Measurements from ENCODE around the gene GLS.

DNA sequence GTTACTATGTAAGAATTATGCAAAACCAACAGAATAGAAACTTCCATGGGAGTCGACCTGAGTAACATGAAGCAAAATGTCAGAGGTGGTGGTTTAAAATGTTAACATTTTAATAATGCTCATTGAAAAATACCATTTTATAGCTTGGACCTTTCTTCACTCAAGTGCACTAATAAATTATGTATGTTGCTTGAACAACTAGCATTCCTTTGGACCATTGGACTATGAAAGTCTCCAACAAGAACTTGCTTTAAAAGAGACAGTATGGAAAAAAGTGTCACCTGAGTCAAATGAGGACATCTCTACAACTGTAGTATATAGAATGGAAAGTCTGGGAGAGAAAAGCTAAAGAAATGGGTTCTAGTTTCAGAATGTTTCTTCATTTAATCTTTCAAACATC is 51.9 kb downstream of the GLS start:
- TF ChIP-seq, protein P1, sequence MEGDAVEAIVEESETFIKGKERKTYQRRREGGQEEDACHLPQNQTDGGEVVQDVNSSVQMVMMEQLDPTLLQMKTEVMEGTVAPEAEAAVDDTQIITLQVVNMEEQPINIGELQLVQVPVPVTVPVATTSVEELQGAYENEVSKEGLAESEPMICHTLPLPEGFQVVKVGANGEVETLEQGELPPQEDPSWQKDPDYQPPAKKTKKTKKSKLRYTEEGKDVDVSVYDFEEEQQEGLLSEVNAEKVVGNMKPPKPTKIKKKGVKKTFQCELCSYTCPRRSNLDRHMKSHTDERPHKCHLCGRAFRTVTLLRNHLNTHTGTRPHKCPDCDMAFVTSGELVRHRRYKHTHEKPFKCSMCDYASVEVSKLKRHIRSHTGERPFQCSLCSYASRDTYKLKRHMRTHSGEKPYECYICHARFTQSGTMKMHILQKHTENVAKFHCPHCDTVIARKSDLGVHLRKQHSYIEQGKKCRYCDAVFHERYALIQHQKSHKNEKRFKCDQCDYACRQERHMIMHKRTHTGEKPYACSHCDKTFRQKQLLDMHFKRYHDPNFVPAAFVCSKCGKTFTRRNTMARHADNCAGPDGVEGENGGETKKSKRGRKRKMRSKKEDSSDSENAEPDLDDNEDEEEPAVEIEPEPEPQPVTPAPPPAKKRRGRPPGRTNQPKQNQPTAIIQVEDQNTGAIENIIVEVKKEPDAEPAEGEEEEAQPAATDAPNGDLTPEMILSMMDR (IDR thresholded peaks at IDR 0.05) = no peak
- no peak for TF ChIP-seq POLR2A (IDR thresholded peaks at IDR 0.05)

All from thyroid gland (tissue), 4 donors.